HG03460 (cell line): ENCODE measurements around the gene YJU2.
"Not testable (repeated sequence)": the region's sequence is repeated elsewhere in the genome, so short reads cannot be mapped to it uniquely, and the experiment has no call there.

Experiments
- ATAC-seq: cut with Tn5 transposase; IDR thresholded peaks from one replicate; pipeline ENCODE4 v1.9.1; 2021; ENCODE audit not compliant: unreplicated experiment

The YJU2 gene

GRCh38 chr19:4246767-4247593, at the start of gene YJU2:
Gene YJU2 (plus strand): TSS chr19:4247080. CDS start chr19:4247147, 67 bp downstream.
- peak; percentile 88 for ATAC-seq

GRCh38 chr19:4197228-4197624, 49.7 kb upstream of the YJU2 start:
- ATAC-seq: no peak

GRCh38 chr19:4197625-4198466, 49.0 kb upstream of the YJU2 start:
- no peak for ATAC-seq

GRCh38 chr19:4198467-4199126, 48.3 kb upstream of the YJU2 start:
- no peak for ATAC-seq

GRCh38 chr19:4199699-4200293, 47.1 kb upstream of the YJU2 start:
- ATAC-seq: no peak

- ATAC-seq: no peak
Observed at GRCh38 chr19:4200940-4201542, 45.8 kb upstream of the YJU2 start.

GRCh38 chr19:4201798-4202197, 45.1 kb upstream of the YJU2 start:
- ATAC-seq: no peak

GRCh38 chr19:4206818-4207484, 39.9 kb upstream of the YJU2 start:
- ATAC-seq: no peak

GRCh38 chr19:4208385-4209094, 38.3 kb upstream of the YJU2 start:
- ATAC-seq: no peak

GRCh38 chr19:4210166-4210731, 36.6 kb upstream of the YJU2 start:
- no peak for ATAC-seq

GRCh38 chr19:4213116-4213515, 33.8 kb upstream of the YJU2 start:
- no peak for ATAC-seq

- no peak for ATAC-seq
Observed at GRCh38 chr19:4215807-4216206, 31.1 kb upstream of the YJU2 start.

- no peak for ATAC-seq
Observed at GRCh38 chr19:4216846-4217245, 30.0 kb upstream of the YJU2 start.

- no peak for ATAC-seq
Observed at GRCh38 chr19:4217429-4218264, 29.2 kb upstream of the YJU2 start.

- ATAC-seq: not testable (repeated sequence)
Observed at GRCh38 chr19:4218523-4218922, 28.4 kb upstream of the YJU2 start.

GRCh38 chr19:4220188-4220587, 26.7 kb upstream of the YJU2 start:
- ATAC-seq: no peak

- ATAC-seq: no peak
Observed at GRCh38 chr19:4224470-4224869, 22.4 kb upstream of the YJU2 start.

- ATAC-seq: no peak
Observed at GRCh38 chr19:4225885-4226284, 21.0 kb upstream of the YJU2 start.
